SK-N-SH treated with all-trans-retinoic acid at 6 μM for 48 hours (cell line): ENCODE measurements around the gene CYP2R1.

Experiments used
- CSDC2 ChIP-seq: fragments of 250-450 bp; sonication (Bioruptor Pico); IDR thresholded peaks from 2 replicates; pipeline ENCODE4 v1.5.0; 2020; ENCODE audit warnings: mild to moderate bottlenecking, moderate library complexity
- ESRRG ChIP-seq: fragments of 250-450 bp; sonication (Bioruptor Pico); IDR thresholded peaks from 2 replicates; pipeline ENCODE4 v1.6.1; 2021; ENCODE audit warnings: mild to moderate bottlenecking
- GLIS3 ChIP-seq: fragments of 250-450 bp; sonication (Bioruptor Pico); IDR thresholded peaks from 2 replicates; pipeline ENCODE4 v1.5.0; 2020; ENCODE audit warnings: mild to moderate bottlenecking, moderate library complexity
- ISL1 ChIP-seq: fragments of 250-450 bp; sonication (Bioruptor Pico); IDR thresholded peaks from 2 replicates; pipeline ENCODE4 v2.1.2; 2022; ENCODE audit warnings: mild to moderate bottlenecking, moderate library complexity
- TCF4 ChIP-seq: fragments of 250-450 bp; sonication (Bioruptor Pico); IDR thresholded peaks from 2 replicates; pipeline ENCODE4 v1.8.0; 2021; ENCODE audit warnings: mild to moderate bottlenecking, moderate library complexity, borderline replicate concordance
- ZC3H10 ChIP-seq: fragments of 250-450 bp; sonication (Bioruptor Pico); IDR thresholded peaks from 2 replicates; pipeline ENCODE4 v1.5.1; 2021; ENCODE audit warnings: mild to moderate bottlenecking, moderate library complexity
- ZFP3 ChIP-seq: fragments of 250-450 bp; sonication (Bioruptor Pico); IDR thresholded peaks from 2 replicates; pipeline ENCODE4 v1.5.0; 2020; ENCODE audit warnings: mild to moderate bottlenecking, moderate library complexity
- ZFP30 ChIP-seq: fragments of 450-650 bp; formaldehyde crosslinking; IDR thresholded peaks from 2 replicates; pipeline ENCODE4 v1.5.0; 2022; ENCODE audit warnings: mild to moderate bottlenecking, moderate library complexity
- ZNF70 ChIP-seq: fragments of 450-650 bp; formaldehyde crosslinking; IDR thresholded peaks from 2 replicates; pipeline ENCODE4 v1.5.0; 2020; ENCODE audit warnings: mild to moderate bottlenecking, moderate library complexity
- TF ChIP-seq, protein P1 (sequence below): fragments of 250-450 bp; sonication (Bioruptor Pico); IDR thresholded peaks from 2 replicates; pipeline ENCODE4 v1.8.0; 2020; ENCODE audit warnings: mild to moderate bottlenecking, moderate library complexity, borderline replicate concordance

DNA sequence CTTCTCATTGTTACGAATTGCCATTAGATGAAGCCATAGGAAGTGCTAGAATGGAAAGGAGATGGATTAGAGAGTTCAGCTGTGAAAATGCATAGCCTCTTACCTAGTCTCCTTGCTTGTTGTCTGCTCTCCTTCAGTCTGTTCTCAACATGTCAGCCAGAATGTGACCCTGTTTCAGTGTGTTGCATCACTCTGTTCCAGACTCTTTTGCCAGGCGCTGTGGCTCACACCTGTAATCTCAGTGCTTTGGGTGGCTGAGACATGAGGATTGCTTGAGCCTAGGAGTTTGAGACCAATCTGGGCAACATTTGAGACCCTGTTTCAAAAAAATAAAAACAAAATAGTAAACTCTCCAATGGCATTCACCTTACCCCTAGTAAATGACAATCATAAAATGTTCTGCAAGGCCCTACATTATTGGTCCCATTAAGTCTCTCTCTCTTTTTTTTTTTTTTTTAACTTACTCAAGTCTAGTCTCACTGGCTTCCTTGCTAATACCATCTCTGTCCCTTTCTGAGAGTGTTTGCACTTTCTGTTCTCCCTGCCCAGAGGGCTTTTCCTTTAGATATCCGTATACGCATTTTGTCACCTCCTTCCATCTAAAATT, 39.4 kb downstream of the CYP2R1 start:
- TF ChIP-seq TCF4 (CRISPR knock-in tag) (no peak), ZNF70 (CRISPR knock-in tag) (no peak), ZC3H10 (no peak), ESRRG (CRISPR knock-in tag) (no peak), ZFP3 (CRISPR knock-in tag) (no peak), CSDC2 (CRISPR knock-in tag) (no peak), ISL1 (CRISPR knock-in tag) (no peak), GLIS3 (CRISPR knock-in tag) (no peak), ZFP30 (no peak)
- TF ChIP-seq, protein P1, sequence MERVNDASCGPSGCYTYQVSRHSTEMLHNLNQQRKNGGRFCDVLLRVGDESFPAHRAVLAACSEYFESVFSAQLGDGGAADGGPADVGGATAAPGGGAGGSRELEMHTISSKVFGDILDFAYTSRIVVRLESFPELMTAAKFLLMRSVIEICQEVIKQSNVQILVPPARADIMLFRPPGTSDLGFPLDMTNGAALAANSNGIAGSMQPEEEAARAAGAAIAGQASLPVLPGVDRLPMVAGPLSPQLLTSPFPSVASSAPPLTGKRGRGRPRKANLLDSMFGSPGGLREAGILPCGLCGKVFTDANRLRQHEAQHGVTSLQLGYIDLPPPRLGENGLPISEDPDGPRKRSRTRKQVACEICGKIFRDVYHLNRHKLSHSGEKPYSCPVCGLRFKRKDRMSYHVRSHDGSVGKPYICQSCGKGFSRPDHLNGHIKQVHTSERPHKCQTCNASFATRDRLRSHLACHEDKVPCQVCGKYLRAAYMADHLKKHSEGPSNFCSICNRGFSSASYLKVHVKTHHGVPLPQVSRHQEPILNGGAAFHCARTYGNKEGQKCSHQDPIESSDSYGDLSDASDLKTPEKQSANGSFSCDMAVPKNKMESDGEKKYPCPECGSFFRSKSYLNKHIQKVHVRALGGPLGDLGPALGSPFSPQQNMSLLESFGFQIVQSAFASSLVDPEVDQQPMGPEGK, result no peak
